IMR-90 (cell line): ENCODE results near the gene PIK3CA. TPM values are rescaled to one million over a fixed set of nuclear protein-coding genes. Genes with fewer than 3 reads are reported as not detected.

Experiments
- ATAC-seq: fragments of 200-7000 bp; cut with Tn5 transposase; 2 replicates; pipeline ENCODE4 v1.9.1; 2020; ENCODE audit warnings: low read depth, mild to moderate bottlenecking, moderate library complexity
- BruUV-seq: library from RNA; stranded (reverse); fragments of 400-500 nt; replicated peaks from 2 replicates; lab custom pipeline; 2021; lab: Mats Ljungman, UMichigan
- CTCF ChIA-PET: fragments of 300-600 bp; formaldehyde crosslinking; extraction: SDS; loops from one replicate; lab custom pipeline; 2021; ENCODE audit warnings: antibody characterized with exemption; lab: Yijun Ruan, JAX
- POLR2A ChIA-PET: fragments of 300-600 bp; sonication (Branson Sonifier 250); formaldehyde crosslinking; loops from one replicate; lab custom pipeline; 2022; ENCODE audit warnings: antibody characterized with exemption; ENCODE audit not compliant: unreplicated experiment; lab: Charles Lee
- DNase-seq: peaks from one replicate; pipeline ENCODE4 v3.0.0; 2013
- H2AFZ ChIP-seq: replicated peaks from 2 replicates; pipeline ENCODE3; 2013; ENCODE audit warnings: low read length, mild to moderate bottlenecking; ENCODE audit not compliant: poor library complexity
- H2AK5ac ChIP-seq: 2 replicates; pipeline ENCODE4 v1.6.1; 2013; ENCODE audit warnings: low read depth, low read length, inconsistent platforms
- H2AK9ac ChIP-seq: replicated peaks from 2 replicates; pipeline ENCODE3; 2013; ENCODE audit warnings: mild to moderate bottlenecking, low read depth, low read length, moderate library complexity; ENCODE audit not compliant: poor library complexity
- H2BK120ac ChIP-seq: 2 replicates; pipeline ENCODE4 v1.6.1; 2013; ENCODE audit warnings: low read depth, low read length, inconsistent platforms
- H2BK15ac ChIP-seq: 3 replicates; pipeline ENCODE4 v1.6.1; 2013; ENCODE audit warnings: low read depth, low read length, inconsistent platforms
- H2BK20ac ChIP-seq: 2 replicates; pipeline ENCODE4 v1.6.1; 2013; ENCODE audit warnings: low read depth, mild to moderate bottlenecking, inconsistent platforms, low read length, moderate library complexity
- H2BK5ac ChIP-seq: 2 replicates; pipeline ENCODE4 v1.6.1; 2013; ENCODE audit warnings: mild to moderate bottlenecking, low read depth, low read length, inconsistent platforms; ENCODE audit not compliant: poor library complexity, severe bottlenecking
- H3K14ac ChIP-seq: replicated peaks from 2 replicates; pipeline ENCODE4 v1.6.1; 2013; ENCODE audit warnings: low read depth, low read length, inconsistent platforms
- H3K18ac ChIP-seq: 2 replicates; pipeline ENCODE4 v1.6.1; 2013; ENCODE audit warnings: low read depth, low read length, control low read depth
- H3K23ac ChIP-seq: 2 replicates; pipeline ENCODE4 v1.6.1; 2013; ENCODE audit warnings: low read depth, low read length, inconsistent platforms
- H3K27ac ChIP-seq: 2 replicates; pipeline ENCODE4 v1.5.1; 2013; ENCODE audit warnings: mild to moderate bottlenecking, control low read depth, low read length; ENCODE audit not compliant: insufficient read depth
- H3K27me3 ChIP-seq: 2 replicates; pipeline ENCODE4 v1.6.1; 2013; ENCODE audit warnings: low read length; ENCODE audit not compliant: control insufficient read depth, insufficient read depth
- H3K36me3 ChIP-seq: 2 replicates; pipeline ENCODE4 v1.6.1; 2013; ENCODE audit warnings: low read length, mixed read lengths; ENCODE audit not compliant: control insufficient read depth, insufficient read depth
- H3K4ac ChIP-seq: 2 replicates; pipeline ENCODE4 v1.6.1; 2013; ENCODE audit warnings: low read depth, low read length, inconsistent platforms
- H3K4me1 ChIP-seq: 2 replicates; pipeline ENCODE4 v1.6.1; 2013; ENCODE audit warnings: low read length, mixed read lengths; ENCODE audit not compliant: control insufficient read depth, insufficient read depth
- H3K4me2 ChIP-seq: 2 replicates; pipeline ENCODE4 v1.6.1; 2013; ENCODE audit warnings: low read depth, mild to moderate bottlenecking, control low read depth, low read length, moderate library complexity
- H3K4me3 ChIP-seq: 2 replicates; pipeline ENCODE4 v1.5.1; 2013; ENCODE audit warnings: low read depth, mild to moderate bottlenecking, control low read depth, low read length, moderate library complexity; ENCODE audit not compliant: insufficient read depth
- H3K56ac ChIP-seq: 2 replicates; pipeline ENCODE4 v1.6.1; 2013; ENCODE audit warnings: low read length, inconsistent platforms; ENCODE audit not compliant: insufficient read depth; ENCODE audit errors: extremely low read depth
- H3K79me1 ChIP-seq, 2 experiments: 2 replicates each; pipeline ENCODE4 v1.6.1; 2013; ENCODE audit warnings: low read length in 2 of 2, inconsistent platforms in 1 of 2, low read depth in 1 of 2
- H3K9ac ChIP-seq: 2 replicates; pipeline ENCODE4 v1.6.1; 2013; ENCODE audit warnings: low read depth, low read length, control low read depth
- H3K9me1 ChIP-seq: 2 replicates; pipeline ENCODE4 v1.6.1; 2013; ENCODE audit warnings: low read length, inconsistent platforms; ENCODE audit not compliant: insufficient read depth
- H3K9me3 ChIP-seq: 2 replicates; pipeline ENCODE4 v1.6.1; 2013; ENCODE audit warnings: low read length; ENCODE audit not compliant: control insufficient read depth, insufficient read depth
- H4K20me1 ChIP-seq: 2 replicates; pipeline ENCODE4 v1.6.1; 2013; ENCODE audit warnings: low read length, inconsistent platforms; ENCODE audit not compliant: insufficient read depth
- H4K5ac ChIP-seq: 2 replicates; pipeline ENCODE4 v1.6.1; 2013; ENCODE audit warnings: mild to moderate bottlenecking, low read depth, low read length, control low read depth
- H4K8ac ChIP-seq, 2 experiments: 2 replicates each; pipeline ENCODE4 v1.6.1; 2013; ENCODE audit warnings: low read depth in 2 of 2, low read length in 2 of 2, control low read depth in 1 of 2, inconsistent platforms in 1 of 2
- H4K91ac ChIP-seq: 2 replicates; pipeline ENCODE4 v1.6.1; 2013; ENCODE audit warnings: low read depth, low read length, inconsistent platforms; ENCODE audit not compliant: insufficient read depth
- BHLHE40 ChIP-seq: fragments of 150-350 bp; IDR thresholded peaks from 2 replicates; pipeline ENCODE4 v1.6.1; 2016; ENCODE audit warnings: mild to moderate bottlenecking, low read depth, low read length
- ELK1 ChIP-seq: fragments of 150-350 bp; IDR thresholded peaks from 2 replicates; pipeline ENCODE4 v1.6.1; 2016; ENCODE audit warnings: low read depth, mild to moderate bottlenecking, low read length, moderate library complexity, borderline replicate concordance
- MAFK ChIP-seq: IDR thresholded peaks from 2 replicates; pipeline ENCODE4 v1.6.1; 2012; ENCODE audit warnings: low read depth, low read length, improper control_type of control experiment
- WGBS, 2 experiments: methylation state at CpG; one replicate each; pipeline versions ENCODE4 v1.1.5 to v1.1.7; 2013; ENCODE audit warnings: missing lambda C conversion rate in 2 of 2; ENCODE audit not compliant: insufficient read length in 1 of 2; ENCODE audit errors: extremely low coverage in 2 of 2; 5-methylcytosine and 5-hydroxymethylcytosine counted together
- dilution Hi-C: fragments of 300-500 bp; cut with HindIII; formaldehyde crosslinking; loops from one replicate; pipeline ENCODE4 v1.14.3; 2018; ENCODE audit warnings: low sequenced_read_pairs; ENCODE audit not compliant: unreplicated experiment
- in situ Hi-C: fragments of 300-500 bp; cut with MboI; formaldehyde crosslinking; loops from 3 replicates; pipeline ENCODE4 v1.14.3; 2019; ENCODE audit warnings: low sequenced_read_pairs, inconsistent platforms, mixed read lengths
- intact Hi-C: fragments of 100-400 bp; cut with micrococcal nuclease; formaldehyde crosslinking; loops from 2 replicates; pipeline ENCODE4 v1.10.0; 2022
- polyA plus RNA-seq, 3 experiments: library from polyadenylated mRNA; depleted of rRNA; stranded (reverse); fragments of >200 nt; gene quantifications; 2 replicates each; pipeline ENCODE4 v1.2.3, GENCODE V29; 2012; ENCODE audit warnings: low replicate concordance in 1 of 3
- total RNA-seq: library from RNA; depleted of rRNA; stranded (reverse); fragments of >200 nt; gene quantifications from 2 replicates; pipeline ENCODE4 v1.2.3, GENCODE V29; 2012

The PIK3CA gene
- total and polyA plus RNA-seq, 2 of the 4 experiments (the other 2 are of a cell fraction), result 5.7 to 22.4 TPM

DNA sequence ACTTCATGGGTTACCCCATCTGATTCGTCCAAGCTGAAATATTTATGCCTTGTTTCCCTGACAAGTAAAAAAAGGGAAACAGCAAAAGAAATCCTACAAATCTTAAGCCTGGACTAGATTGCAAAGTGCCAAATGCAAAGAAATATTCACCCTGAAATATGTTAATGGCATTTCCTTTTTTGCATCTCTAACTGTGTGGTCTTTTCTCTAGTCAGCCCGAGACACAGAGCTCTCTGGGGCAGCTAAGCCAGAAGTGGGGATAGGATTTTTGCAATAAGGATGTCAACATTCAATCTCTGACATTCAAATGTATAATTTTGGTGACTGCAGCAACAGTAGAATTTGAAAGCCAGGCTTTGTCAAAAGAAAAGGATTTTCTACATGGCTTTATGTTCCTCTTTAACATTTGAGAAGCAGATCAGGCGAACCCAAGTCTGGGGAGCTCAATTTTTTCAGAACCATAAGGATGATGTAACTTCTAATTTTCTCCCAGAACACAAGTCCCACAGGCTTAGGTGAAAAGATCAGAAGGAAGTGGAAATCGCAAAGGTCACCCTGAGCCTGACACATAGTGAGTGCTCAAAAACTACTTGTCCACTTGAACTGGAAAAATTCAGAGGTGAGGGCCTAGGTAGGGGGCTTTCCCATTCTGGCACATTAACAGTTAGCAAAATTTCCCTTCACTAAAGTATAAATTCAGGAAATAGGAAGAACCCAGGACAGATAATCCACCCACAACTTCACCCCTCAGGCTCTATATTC is 131.0 kb downstream of the PIK3CA start (continued):
- TF ChIP-seq ELK1, result no peak

GRCh38 chr3:179279837-179280236 is 131.7 kb downstream of the PIK3CA start:
- Histone ChIP-seq H2BK5ac (no peak overlapping the region), H3K4me1 (no peaks in the 10 kb centered on the region), H2BK15ac (no peak overlapping the region), H3K23ac (no peak overlapping the region), H4K91ac (no peak overlapping the region), H2BK120ac (no peak overlapping the region), H3K4me2 (no peak overlapping the region), H3K27ac (no peak overlapping the region), H3K4ac (no peak overlapping the region), H4K20me1 (no peaks in the 10 kb centered on the region), H3K56ac (no peak overlapping the region), H4K5ac (no peak overlapping the region), H2AFZ (no peak overlapping the region), H3K79me1 (no peaks in the 10 kb centered on the region), H4K8ac (no peak overlapping the region), H3K9ac (no peak overlapping the region), H3K4me3 (no peak overlapping the region), H2AK9ac (no peak overlapping the region), H3K18ac (no peak overlapping the region), H3K9me1 (no peaks in the 10 kb centered on the region), H3K36me3 (no peaks in the 10 kb centered on the region), H3K14ac (no peak overlapping the region), H3K27me3 (peaks cover 4% of the 10 kb centered on the region; the same call in 1 of the 2 replicates), H2BK20ac (no peak overlapping the region), H2AK5ac (no peak overlapping the region), H3K9me3 (no peaks in the 10 kb centered on the region)
- peak; percentile 95 for TF ChIP-seq MAFK
- no peak for TF ChIP-seq BHLHE40
- DNase-seq (no peak), ATAC-seq (no peak)
- CTCF ChIA-PET, result interaction anchor here (0.6 kb wide), 1 partner anchor 215 kb away, joined by 3 read pairs; no protein-coding TSS in a partner anchor
- no TSS peak for BruUV-seq
- in situ Hi-C loops, result no loop called here
- WGBS, 2 experiments, result no CpG with 5 or more reads among the region's 1 CpG
- intact Hi-C loops, result loop anchor here (10.0 kb wide), 1 partner anchor 855 kb away; no protein-coding TSS in a partner anchor
- POLR2A ChIA-PET, result no interaction called here
- dilution Hi-C loops, result loop anchor here (25.0 kb wide), 1 partner anchor 168 kb away; no protein-coding TSS in a partner anchor
